ENCODE measurements around the gene CTNNBIP1.

Gene CTNNBIP1

GRCh38 chr1:9882945-9883303, 27.1 kb downstream of the CTNNBIP1 start:
- no peak for TF ChIP-seq POLR2AphosphoS5 (IDR thresholded peaks at IDR 0.05; ENCODE audit: low read depth, low read length)
- TF ChIP-seq TAF1 (IDR thresholded peaks at IDR 0.05; ENCODE audit: borderline replicate concordance, insufficient read depth, low read length): no peak
- no peak for TF ChIP-seq SIN3A (IDR thresholded peaks at IDR 0.05; ENCODE audit: borderline replicate concordance, insufficient read depth, low read length)
- no peak for TF ChIP-seq REST (IDR thresholded peaks at IDR 0.05; ENCODE audit: insufficient read depth in 1 of 2, low read depth in 2 of 2, low read length in 2 of 2)
- TF ChIP-seq FOXP2 (optimal IDR thresholded peaks at IDR 0.05; ENCODE audit: borderline replicate concordance, extremely low read depth, extremely low read length, insufficient read depth): no peak

GRCh38 chr1:9882296-9882944, 27.6 kb downstream of the CTNNBIP1 start:
- no peak for TF ChIP-seq FOXP2 (optimal IDR thresholded peaks at IDR 0.05; ENCODE audit: borderline replicate concordance, extremely low read depth, extremely low read length, insufficient read depth)
- TF ChIP-seq TAF1 (IDR thresholded peaks at IDR 0.05; ENCODE audit: borderline replicate concordance, insufficient read depth, low read length): no peak
- no peak for TF ChIP-seq REST (IDR thresholded peaks at IDR 0.05; ENCODE audit: insufficient read depth in 1 of 2, low read depth in 2 of 2, low read length in 2 of 2)
- no peak for TF ChIP-seq SIN3A (IDR thresholded peaks at IDR 0.05; ENCODE audit: borderline replicate concordance, insufficient read depth, low read length)
- no peak for TF ChIP-seq POLR2AphosphoS5 (IDR thresholded peaks at IDR 0.05; ENCODE audit: low read depth, low read length)

- TF ChIP-seq TAF1 (IDR thresholded peaks at IDR 0.05; ENCODE audit: borderline replicate concordance, insufficient read depth, low read length) (no peak), FOXP2 (optimal IDR thresholded peaks at IDR 0.05; ENCODE audit: borderline replicate concordance, extremely low read depth, extremely low read length, insufficient read depth) (no peak), REST (IDR thresholded peaks at IDR 0.05; ENCODE audit: insufficient read depth in 1 of 2, low read depth in 2 of 2, low read length in 2 of 2) (no peak), POLR2AphosphoS5 (IDR thresholded peaks at IDR 0.05; ENCODE audit: low read depth, low read length) (no peak), SIN3A (IDR thresholded peaks at IDR 0.05; ENCODE audit: borderline replicate concordance, insufficient read depth, low read length) (no peak)
Observed at GRCh38 chr1:9881838-9882249, 28.2 kb downstream of the CTNNBIP1 start.

GRCh38 chr1:9878404-9878803, 31.7 kb downstream of the CTNNBIP1 start:
- TF ChIP-seq FOXP2 (optimal IDR thresholded peaks at IDR 0.05; ENCODE audit: borderline replicate concordance, extremely low read depth, extremely low read length, insufficient read depth) (no peak), POLR2AphosphoS5 (IDR thresholded peaks at IDR 0.05; ENCODE audit: low read depth, low read length) (no peak), SIN3A (IDR thresholded peaks at IDR 0.05; ENCODE audit: borderline replicate concordance, insufficient read depth, low read length) (no peak), REST (IDR thresholded peaks at IDR 0.05; ENCODE audit: insufficient read depth in 1 of 2, low read depth in 2 of 2, low read length in 2 of 2) (no peak), TAF1 (IDR thresholded peaks at IDR 0.05; ENCODE audit: borderline replicate concordance, insufficient read depth, low read length) (no peak)
